Amniotic stem cell (primary cell): Measurements from ENCODE around the gene ORC1.
"Not testable (repeated sequence)": the region's sequence is repeated elsewhere in the genome, so short reads cannot be mapped to it uniquely, and the experiment has no call there.

Source experiments
- DNase-seq: peaks from one replicate; lab custom pipeline; 2025; lab: John Stamatoyannopoulos, UW

Gene ORC1

DNA sequence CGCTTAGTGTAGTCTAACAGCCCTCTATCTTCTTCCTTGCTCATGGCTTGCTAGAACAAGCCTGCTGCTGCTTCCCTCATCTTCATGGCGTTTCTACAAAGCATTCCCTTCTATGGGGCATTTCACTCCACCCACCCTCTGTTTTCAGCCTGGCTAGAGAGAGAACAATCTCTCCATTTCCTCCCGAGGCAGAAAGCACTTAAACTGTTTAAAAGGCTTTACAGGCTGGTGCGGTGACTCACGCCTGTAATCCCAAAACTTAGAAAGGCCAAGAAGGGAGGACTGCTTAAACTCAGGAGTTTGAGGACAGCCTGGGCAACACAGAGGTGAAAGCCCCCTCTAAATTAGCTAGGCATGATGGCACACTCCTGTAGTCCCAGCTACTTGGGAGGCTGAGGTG, 17.8 kb downstream of the ORC1 start:
- DNase-seq = no peak

DNA sequence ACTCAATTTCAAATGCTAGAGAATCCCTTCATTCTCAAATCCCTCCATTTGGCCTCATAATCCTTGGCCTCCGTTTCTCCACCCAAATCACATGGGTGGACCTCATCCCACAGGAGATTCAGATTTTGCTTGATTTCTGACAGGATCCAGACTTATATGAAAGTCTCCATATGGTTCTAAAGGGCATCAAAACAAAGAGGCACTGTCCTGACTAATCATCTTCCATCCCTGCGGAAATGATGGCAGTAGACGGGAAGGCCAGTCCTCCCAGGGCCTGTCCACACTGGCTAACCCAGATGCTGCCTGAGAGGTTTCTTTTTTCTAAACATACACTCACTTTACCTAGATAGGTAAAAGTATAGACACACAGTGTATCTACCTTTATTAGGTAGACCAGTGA, 18.8 kb downstream of the ORC1 start:
- DNase-seq = no peak

DNA sequence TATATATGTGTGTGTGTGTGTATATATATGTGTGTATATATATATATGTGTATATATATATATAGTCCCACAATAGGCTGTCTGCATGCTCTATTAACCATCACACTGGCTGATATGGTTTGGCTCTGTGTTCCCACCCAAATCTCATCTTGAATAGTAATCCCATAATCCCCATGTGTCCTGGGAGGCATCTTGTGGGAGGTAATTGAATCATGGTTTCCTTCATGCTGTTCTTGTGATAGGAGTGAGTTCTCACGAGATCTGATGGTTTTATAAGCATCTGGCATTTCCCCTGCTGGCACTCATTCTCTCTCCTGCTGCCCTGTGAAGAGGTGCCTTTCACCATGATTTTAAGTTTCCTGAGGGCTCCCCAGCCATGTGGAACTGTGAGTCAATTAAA, 34.4 kb downstream of the ORC1 start:
- not testable (repeated sequence) for DNase-seq

DNA sequence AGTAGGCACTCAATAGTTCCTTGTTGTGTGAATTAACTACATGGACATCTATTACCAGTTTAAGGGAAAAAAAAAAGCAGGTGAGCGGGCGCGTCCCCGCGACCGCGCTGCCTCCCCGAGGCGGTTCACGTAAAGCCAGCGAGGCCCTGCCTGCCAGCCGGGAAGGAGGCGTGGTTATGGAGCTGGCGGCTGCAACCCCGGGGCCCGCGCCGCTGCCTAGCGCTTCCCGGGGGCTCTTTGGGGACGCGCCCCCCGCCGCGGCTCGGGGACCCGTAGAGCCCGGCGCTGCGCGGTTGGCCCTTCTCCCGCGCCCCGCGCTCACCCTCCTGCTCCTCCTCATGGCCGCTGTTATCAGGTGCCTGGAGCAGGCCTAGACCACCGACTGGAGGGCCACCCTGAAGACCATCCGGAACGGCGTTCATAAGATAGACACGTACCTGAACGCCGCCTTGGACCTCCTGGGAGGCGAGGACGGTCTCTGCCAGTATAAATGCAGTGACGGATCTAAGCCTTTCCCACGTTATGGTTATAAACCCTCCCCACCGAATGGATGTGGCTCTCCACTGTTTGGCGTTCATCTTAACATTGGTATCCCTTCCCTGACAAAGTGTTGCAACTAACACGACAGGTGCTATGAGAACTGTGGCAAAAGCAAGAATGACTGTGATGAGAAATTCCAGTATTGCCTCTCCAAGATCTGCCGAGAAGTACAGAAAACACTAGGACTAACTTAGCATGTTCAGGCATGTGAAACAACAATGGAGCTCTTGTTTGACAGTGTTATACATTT, 35.6 kb downstream of the ORC1 start:
- no peak for DNase-seq

DNA sequence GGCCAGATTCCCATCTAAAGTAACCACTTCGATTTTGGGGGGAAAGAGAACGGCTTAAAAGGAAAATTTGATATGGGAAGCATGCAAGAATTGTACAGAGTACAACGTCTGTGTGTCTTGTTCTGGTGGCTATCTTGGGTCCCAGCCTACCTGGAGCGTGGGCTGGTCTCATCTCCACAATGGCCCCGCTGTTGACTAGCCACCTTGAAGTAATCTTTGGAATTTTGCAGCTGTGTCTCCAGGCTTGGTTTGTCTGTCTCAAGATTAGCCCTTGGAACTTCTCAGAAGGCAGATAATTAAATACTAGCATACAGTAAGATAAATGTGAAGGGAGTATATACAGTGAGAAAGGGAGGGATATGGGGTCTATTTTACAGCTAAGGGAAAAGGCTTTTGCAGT, 37.0 kb downstream of the ORC1 start:
- no peak for DNase-seq

DNA sequence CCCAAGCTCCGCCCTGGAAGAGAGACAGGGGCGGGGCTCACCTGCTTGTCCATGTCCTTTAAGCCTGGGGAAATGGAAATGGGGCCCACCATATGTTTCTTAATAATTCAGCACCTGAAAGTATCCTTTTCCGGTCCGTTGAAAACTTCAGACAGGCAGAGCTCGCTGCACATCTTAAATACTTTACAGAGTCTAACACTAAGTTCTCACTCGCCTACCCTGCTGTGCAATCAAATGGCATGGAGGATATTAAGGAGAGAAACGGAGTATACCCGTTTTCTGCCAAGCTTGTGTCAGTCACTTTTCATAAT, 37.8 kb downstream of the ORC1 start:
- DNase-seq = no peak

DNA sequence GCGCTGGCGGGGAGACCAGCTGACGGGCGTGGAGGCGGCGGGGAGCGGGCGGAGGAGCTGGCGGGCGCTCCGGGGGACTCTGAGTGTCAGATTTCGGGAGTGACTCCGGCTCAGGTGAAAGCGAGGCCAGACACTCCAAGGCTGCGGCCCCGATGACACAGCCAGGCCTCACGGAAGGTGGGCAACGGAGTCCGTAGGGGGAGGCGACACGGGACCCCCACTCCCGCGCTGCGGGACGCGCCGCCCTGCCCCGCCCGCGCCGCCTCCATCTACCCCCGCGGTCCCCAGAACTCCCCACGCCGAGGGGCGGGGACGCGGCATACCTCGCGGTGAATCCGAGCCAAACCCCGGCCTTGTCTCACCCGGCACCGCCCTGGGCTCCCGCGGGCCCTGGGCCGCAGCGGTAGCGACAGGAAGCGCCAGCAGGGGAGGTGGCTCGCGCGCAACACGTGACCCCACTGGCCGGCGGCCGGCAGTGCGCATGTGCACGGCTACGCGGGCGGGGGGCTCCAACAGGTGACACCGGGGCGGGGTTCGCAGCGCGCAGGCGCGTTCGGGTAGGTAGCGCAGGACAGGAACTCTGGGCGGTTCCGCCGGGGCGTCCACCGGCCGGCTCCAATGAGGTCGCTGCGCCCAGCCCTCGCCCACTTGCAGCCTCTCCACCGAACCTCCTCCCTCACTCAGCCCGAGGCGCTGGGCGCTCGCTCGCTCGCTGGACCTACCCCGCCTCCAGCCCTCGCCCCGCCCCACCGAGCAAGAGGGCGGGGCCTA, 38.3 kb downstream of the ORC1 start, which contains the start of gene CC2D1B:
TSS of gene CC2D1B (minus strand) at position 460 of the 771 bp plus-strand sequence. CDS start 1,585 bp downstream, outside the sequence.
- DNase-seq = peak; percentile 73

DNA sequence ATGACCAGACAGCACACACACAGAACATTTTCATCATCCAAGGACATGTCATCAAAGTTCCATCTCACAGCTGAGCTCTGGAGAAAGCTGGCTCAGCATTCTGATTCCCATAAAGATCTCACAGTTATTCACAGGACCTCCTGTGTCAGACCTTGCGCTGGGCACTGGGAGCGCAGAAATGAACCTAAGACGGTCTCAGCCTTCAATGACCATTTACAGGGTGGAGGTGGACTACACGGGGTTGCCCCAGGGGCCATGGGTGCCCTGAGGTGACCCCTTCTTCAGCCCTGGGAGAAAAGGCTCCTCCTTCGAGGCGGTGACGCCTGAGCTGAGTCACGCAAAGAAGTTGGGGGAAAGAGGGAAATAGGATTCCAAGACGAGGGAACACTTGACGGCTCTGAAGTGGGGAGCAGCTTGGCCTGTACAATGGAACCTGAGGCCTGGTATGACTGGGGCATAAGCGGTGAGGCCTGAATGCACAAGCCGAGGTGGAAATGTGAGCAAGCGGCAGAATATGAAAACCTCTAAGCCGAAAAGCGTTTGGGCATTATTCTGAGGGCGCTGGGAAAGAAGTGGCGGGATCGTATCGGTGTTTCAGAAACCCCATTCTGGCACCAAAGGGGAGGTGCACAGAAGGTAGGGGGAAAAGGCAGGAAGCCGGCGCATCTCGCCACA, 39.0 kb downstream of the ORC1 start:
- DNase-seq = peak; percentile 43

DNA sequence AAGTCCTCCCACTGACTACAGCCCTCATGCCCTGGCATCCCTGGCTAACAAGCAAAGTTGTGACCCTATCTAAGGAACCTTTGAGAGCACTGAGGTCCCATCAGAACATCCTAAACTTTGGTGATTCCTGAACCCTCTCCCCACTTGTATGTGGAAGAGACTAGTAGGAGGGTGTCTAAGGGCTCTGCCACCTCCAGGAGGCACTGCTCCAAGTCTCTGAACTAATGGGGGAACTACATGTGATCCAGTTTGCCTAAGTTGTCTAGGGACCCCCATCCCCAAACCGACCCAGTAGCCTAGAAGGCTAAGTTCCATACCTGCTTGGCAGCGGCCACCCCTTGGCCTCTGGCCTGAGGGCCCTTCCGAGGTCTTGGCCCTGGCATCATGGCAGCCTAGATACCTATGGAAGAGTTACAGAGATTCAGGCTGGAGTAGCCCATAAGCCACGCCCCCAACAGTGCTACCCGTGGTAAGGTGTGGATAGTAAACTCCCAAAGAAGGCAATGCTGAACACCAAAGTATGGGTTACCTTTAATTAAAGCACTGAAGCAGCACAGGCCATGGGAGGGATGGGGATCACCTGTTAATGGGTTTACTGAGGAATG, 39.9 kb downstream of the ORC1 start:
- no peak for DNase-seq

DNA sequence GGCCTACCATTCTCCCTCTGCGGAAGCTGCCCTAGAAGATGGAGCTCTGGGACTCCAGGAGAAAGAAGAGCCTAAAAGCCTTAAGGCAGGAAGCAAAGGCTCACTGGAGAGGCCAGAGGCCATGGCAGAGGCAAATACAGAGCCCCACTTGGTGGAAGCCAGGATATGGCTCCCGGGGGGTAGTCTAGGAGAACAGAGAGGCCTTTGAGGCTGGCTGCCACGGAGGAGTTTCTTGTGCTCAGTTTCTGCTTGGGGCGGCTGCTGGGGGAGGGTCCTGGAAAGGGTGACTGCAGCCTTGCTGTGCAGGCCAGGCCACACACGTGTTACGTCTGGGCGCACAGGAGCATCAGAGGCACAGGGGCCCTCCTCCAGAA, 43.6 kb downstream of the ORC1 start:
- no peak for DNase-seq

DNA sequence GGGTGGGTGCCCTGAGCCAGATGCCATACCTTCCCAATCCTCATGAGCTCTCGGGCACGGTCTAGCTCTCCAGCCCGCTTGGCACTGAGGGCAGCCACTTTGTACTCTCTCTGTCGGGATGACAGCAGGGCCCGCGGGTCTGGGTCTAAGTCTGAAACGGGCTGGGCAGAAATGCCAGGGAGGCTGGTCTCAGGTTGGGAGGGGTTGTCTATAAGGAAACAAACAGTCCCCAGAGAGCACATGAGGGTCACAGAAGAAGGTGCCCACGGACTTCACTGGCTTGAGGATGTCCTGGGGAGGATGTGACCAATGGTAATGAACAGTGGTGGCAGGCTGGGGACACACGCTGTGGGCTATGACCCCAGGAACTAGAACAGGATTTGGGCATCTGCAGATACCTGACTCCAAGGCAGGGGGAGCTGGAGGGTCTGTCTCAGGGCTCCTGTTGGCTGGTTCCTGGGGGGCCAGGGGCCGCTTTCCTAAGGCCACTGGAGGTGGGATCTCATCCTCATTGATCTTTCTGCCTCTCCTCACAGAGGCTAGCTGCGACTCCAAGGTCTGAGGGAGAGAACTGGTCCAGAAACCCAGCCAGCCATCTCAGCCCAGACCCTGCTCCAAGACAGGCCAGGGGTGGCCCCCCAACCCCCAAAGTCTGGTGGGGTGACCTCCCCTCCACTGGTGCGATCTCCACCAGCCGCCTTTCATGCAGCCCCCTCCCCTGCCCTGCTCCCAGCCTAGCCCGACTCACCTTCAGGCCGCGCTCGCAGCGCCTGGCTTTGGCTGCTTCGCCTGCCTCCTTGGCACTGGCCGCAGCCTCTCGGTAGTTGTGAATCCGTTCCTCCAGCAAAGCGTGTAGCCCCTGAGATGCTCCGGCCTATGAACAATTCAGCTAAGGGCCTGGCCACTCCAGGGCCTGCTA, 44.3 kb downstream of the ORC1 start:
- DNase-seq = no peak

DNA sequence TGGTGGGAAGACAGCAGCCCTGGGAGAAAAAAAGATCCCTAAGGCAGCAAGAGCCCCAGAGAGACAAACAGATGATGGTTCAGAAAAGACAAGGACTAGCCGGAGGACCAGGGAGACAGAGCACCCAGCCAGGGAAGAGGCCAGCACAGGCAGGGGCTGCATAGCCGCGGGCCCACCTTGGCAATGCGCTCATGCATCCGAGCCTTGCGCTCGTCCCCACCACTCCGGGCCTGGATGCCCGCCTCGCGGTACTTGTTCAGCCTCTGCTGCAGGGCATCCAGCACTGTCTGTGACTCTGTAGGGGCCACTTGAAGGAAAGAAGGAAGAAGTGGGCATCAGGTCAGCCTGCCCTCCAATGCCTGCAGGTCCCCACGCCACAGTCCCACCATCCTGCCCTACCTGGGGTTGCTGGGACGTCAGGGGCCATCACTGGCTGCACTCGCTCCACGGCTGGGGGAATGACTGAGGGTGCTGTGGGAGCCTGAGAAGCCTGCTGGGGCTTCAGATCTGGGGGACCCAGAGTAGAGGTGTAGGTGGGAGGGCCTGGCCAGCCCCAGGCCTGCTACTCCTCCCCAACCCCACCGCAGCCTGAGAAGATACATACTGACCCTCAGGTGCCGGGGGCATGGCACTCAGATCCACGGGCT, 45.2 kb downstream of the ORC1 start:
- DNase-seq = no peak

DNA sequence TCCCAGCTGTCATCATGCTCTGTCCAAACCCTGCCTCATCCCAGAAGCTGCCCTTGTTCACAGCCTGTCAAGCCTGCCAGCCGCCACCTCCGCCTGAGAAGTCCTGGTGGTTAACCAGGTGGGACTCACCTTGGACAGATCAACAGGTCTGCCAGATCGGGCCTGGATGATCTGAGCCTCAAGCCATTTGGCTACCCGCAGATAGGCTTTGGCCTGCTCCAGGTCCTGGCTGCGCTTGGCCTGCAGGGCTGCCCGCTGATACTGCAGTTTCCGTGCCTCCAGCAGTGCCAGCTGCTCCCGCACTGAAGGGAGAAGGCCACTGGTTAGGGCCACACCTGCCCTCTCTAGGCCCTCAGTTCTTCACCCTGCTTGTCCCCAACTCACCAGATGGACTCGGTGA, 46.8 kb downstream of the ORC1 start:
- no peak for DNase-seq

DNA sequence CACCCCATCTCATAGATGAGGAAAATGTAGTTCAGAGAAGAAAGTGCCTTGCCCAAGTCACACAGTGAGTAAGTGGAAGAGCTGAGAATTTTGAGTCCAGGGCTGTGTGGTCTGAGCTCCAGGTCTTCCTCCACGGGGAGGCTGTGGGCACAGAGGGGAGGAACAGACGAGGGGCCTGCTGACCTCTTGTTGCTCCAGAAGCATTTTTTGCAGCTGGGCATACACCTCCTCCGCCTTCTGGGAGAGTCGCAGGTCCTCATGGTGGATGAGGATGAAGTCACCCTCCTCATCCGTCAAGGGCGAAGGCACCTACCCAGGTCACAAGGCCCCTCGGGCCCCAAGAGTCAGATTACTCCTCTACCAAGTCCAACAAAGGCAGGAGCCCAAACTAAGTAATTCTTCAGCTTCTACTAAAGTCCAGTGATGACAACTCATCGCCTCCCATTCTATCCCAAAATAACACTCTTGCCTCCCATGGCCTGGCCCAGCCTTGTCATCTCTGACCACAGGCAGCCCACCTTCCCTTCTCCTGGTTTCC, 47.3 kb downstream of the ORC1 start:
- DNase-seq = no peak

DNA sequence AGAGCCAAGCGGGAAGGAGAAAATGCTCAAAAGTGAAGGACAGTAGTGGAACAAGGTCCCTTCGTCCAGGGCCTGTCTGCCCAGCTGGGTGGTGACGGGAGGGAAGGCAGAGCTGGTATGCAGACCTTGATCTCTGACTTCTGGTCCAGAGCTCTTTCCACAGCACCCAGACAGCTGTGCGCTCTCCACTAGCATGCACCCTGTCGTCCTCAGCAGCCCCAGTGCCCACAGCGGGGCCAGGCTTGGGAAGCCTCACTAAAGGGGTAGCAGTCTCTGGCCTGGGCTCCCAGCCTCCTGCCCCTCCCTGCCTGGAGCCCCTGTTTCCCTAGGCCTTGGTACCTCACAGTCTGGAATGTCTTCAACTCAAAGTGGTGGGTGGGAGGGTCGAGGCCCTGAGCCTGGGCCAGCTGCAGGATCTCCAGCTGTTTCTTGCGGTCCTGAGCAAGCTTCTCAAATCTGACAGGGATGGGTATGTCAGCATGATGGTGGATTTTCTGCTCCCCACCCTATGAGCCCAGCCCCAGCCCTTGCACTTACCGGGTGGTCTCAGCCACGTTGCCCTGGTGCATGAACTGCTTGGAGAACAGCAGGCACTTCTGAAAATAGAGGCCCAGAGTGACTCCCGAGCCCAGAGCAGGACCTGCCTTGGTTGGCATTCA, 48.2 kb downstream of the ORC1 start:
- DNase-seq = no peak

DNA sequence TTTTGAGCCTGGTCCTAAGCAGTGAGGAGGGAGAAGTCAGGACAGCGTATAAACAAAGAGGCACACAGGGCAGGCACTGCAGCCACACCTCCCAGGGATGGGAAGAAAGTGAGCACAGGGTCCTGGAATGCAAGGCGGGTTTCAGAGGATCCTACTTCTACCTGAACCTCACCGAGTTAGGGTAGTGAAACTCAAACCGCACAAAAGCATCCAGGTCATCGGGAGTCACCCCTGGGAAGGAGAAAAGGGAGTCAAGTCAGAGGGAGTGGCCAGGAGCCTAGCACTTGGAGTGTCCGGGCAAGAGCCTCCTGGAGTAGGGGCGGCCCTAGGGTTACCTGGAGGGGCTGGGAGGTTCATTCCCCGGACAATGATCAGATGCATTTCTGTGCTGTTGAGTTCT, 48.8 kb downstream of the ORC1 start:
- no peak for DNase-seq

DNA sequence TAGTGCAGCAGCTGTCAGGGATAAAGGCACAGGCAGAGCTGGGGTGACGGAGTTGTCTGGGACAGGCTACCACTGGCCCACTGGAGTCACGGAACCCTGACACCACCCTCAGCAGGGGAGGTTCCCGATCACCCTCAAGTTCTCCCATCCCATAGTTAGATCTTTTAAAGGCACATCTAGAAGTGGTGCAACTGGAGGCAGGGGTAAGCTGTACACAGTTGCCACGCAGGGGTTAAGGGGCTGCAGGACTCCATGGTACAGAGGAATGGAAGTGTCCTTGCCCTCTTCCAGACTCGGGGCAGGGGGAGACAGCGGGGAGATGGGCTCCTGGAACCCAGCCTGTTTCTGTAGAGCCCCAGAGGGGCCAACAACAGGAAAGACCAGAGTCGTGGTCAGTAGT, 51.5 kb downstream of the ORC1 start:
- no peak for DNase-seq

DNA sequence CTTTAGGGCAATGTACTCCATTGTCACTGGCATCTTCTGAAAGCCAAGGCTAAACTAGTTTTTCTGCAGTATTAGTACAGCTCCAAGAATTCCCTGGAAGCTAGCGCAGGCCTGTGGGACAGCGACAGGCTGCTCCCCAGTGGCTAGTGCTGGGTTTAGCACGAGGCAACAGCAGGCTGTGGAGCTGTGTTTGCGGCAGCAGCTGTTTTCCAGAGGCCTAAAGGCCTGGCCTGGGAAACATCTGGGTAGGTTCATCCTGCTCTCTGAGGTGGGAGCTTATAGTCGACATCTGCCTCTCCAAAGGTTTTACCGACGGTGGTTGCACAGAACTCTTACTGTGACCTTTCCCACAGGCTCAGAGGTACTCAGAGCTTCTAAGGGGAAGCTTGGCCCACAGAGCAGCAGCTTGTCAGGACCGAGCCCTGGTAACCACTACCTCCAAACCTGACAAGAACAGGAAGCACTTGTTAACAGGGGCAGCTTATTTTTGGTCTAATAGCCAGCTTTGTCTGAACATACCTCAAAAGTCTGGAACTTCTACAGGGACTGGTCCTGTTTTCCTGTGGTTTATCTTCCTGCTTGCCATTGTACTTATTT, 55.4 kb downstream of the ORC1 start:
- DNase-seq = no peak

DNA sequence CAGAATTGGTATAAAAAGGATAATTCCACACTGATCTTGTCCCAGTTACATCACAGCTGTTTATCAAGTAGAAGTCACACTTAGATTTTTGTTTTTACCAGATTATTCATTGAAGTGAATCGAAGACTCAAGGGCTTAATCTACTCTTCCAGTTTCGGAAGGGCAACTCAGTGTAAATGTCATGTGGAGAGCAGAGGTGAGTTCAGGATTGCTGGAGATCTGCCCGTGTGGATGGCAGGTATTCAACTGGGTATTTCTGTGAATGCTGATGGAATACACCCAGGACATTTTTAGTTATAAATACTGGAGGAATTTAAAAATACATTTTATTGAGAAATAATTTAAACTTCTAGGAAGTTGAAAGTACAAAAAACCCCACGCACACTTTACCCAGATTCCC, 57.6 kb downstream of the ORC1 start:
- no peak for DNase-seq

DNA sequence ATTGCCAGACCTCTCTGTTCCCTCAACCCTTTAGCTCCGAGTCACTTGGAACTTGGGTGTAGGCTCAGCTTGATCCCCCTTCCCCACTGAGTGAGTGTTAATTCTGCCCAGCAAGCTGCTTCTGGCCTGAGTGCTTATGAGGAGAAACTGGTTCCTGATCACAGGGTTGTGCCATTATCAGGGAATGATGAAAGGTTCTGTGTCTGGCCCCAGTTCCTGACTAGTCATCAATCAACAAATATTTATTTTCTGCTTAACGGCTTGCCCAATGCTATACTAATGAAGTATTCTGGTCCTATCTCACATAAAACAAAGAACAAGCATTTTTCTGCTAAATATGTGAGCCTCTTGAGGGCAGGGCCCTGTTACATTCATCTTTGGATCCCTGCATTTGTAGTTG, 59.0 kb downstream of the ORC1 start:
- DNase-seq = no peak
